NCI-H2029 (cell line): ENCODE measurements around the gene PDZRN3.
A peak's percentile ranks its signal among the peaks of the same experiment; 100 is the strongest.

Source experiments
- DNase-seq: peaks from one replicate; lab custom pipeline; 2025; lab: John Stamatoyannopoulos, UW

PDZRN3 gene

GRCh38 chr3:73520931-73521461 is 103.7 kb downstream of the PDZRN3 start:
- DNase-seq: no peak

DNA sequence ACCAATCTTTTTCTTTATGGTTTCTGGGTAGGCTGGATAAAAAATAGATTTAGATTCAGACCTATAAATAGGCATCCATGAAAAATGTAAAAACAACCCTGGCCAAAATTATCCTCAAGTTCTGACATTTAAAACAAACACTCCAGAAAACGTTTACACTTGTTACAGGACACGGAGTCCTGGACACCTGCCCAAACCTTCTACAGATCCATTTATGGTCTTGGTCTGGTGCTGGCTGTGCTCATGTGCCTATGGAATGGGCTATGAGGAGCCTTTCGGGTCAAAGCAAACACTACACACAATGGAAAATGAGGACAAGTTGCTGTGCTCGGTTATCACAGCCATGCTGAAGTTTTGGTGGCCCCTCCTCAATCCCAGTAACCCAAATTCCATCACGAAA is 108.1 kb downstream of the PDZRN3 start:
- peak; percentile 87 for DNase-seq

DNA sequence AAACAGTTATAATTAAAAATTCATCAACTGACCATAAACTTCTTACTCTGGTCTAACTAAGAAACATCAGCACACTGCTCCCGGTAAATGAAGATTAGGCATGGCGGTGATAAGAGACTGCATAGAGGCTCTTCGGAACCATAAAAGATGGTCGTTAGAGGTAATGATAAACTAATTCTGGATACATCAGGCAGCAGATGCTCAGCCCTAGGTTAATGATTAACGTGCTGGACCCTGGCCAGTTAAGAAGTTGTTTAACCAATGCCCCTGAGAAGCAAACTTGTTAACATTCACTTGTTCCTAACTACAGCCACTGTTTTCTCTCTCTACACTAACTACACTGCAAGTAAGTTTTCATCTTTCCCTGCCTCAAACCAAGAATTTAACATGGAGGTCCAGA is 111.5 kb downstream of the PDZRN3 start:
- no peak for DNase-seq

DNA sequence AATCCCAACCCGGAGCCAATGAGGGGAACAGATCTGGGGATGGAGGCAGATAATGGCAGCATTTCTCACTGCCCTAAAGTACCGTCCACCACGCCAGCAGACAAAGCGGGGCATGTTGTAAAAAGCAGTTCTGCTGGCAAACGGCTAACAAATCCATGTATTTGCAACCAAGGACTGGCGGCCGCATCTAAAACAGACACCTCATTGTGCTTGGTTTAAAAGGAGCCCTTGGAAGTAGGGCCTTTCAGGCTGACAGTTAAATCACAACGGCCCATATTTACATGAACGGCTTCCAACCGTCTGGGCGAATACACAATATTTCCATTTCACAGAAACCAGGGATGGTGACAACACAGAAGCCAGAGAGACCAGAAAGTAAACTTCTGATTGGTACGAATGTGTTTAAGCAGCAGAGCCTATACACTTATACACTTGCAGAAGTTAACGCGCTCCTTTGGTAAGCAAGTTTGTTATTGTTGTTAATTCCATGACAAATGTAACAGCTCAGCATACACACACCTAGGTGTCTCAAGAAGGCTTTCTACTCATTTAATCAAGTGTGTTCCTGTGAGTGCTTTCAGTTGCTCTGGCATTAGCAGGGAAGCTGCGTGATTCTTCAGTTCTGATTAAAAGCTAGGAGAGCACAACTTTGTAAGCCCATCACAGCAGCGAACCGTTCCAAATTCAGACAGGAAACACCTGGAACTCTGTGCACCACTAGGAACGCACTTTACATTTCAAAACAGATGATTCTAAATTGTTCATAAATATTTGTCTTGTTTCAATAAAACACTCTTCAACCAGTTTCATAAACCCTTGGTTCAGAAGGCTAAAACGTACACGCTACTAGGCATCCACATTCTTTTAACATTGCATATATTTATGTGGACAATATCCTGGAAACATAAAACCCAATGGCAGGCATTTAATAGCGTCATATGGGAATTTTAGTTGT is 112.9 kb downstream of the PDZRN3 start:
- no peak for DNase-seq

GRCh38 chr3:73510784-73511183 is 114.0 kb downstream of the PDZRN3 start:
- DNase-seq: no peak

GRCh38 chr3:73510334-73510733 is 114.4 kb downstream of the PDZRN3 start:
- no peak for DNase-seq

DNA sequence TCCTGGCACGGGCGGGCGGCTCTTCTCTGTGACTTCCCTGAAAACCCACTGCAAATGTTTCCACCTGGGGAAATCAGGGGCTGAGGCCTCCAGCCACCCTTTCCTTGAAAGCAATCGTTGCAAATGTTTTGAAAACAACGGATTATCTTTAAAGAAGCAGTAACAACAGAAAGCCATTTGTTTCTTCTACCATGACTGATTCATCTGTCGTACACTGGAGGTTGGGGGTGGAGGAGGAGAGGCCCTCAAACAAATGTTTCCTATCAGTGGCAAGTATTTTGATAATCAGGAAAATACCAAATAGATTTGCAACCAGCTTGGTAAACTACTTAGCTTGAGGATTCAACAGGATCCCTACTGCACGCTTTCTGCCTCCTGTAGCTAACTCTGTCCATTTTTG is 114.9 kb downstream of the PDZRN3 start:
- DNase-seq: no peak

DNA sequence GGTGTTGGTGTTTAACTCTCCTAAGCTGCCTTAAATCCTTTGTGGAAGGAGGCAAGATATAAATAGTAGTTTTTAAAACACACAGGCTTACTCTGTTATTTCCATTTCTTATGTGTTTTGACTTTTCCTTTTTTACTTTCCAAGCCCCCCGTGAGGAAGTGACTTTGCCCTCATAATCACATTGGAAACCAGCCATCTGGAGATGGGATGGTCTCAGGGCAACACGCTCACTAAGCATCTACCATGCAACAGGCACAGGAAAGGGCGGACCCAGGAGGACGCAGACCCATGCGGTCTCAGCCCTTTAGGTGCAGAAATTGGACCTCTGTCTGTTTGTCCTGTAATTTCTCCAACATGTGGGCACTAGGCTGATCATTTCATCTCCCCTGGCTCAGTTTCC is 115.7 kb downstream of the PDZRN3 start:
- DNase-seq: no peak

DNA sequence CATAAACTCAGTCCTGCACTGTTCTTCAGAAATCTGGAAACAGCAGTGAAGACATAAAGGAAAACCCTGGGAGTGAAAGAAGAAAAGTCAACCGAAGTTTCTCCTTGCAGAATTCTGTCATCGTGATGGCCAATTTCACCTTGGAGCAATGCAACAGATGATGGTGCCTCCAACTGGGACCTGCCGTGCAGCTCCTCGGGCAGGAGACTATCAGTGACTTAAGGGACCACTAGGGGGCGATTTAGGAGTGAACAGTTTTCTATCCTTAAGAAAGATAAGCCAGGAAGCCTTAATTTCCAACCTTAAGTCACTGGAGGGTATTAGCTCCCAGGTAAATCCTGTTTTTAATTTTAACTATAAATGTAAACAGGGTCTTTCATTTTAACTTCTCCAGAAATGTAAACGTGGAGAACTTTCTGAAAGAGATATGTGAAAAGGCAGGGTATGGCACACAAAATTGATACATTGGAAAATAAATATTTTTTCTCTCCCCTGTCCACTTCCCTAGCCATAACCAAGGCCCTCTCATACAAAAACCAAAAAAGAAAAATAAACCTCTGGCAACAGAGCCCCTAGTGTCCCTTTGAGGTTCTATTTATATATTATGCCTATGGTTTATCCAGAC is 116.3 kb downstream of the PDZRN3 start:
- DNase-seq: peak; percentile 31

DNA sequence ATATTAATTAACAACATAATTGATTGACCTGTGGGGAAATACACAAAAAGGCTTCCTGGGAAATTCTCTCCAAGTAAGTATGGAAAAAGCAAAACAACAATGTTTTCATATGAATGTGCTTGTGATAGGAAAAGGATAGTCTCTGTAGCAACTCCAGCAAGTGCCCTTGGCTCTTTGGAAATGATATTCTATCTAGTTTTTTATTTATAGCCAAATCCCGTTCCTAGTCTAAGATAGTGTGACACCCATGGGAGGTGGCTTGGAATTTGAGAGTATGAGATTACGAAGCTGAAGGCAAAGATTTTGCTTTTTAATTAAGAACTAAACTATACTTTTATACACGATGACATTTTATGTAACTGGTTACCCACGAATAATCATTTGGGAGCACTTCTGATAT is 119.9 kb downstream of the PDZRN3 start:
- no peak for DNase-seq

DNA sequence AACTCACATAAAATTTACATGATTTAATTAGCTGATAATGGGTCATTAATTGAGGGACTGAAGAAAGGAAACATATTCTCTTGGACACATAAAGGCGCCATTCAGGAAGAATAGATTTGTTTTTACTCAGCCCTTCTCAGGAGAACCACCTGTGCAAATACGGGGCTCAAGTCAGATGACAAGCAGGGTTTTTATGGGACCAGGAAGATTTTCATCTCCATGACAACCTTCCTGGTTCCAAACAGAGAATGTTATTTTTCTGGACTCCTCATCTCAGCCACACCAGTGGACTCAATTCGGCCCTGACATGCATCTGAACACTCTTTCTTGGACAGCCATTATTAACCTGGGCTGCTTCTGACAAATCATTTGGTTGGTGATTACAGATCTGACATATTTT is 120.5 kb downstream of the PDZRN3 start:
- DNase-seq: peak; percentile 42

GRCh38 chr3:73503781-73504180 is 121.0 kb downstream of the PDZRN3 start:
- DNase-seq: no peak

DNA sequence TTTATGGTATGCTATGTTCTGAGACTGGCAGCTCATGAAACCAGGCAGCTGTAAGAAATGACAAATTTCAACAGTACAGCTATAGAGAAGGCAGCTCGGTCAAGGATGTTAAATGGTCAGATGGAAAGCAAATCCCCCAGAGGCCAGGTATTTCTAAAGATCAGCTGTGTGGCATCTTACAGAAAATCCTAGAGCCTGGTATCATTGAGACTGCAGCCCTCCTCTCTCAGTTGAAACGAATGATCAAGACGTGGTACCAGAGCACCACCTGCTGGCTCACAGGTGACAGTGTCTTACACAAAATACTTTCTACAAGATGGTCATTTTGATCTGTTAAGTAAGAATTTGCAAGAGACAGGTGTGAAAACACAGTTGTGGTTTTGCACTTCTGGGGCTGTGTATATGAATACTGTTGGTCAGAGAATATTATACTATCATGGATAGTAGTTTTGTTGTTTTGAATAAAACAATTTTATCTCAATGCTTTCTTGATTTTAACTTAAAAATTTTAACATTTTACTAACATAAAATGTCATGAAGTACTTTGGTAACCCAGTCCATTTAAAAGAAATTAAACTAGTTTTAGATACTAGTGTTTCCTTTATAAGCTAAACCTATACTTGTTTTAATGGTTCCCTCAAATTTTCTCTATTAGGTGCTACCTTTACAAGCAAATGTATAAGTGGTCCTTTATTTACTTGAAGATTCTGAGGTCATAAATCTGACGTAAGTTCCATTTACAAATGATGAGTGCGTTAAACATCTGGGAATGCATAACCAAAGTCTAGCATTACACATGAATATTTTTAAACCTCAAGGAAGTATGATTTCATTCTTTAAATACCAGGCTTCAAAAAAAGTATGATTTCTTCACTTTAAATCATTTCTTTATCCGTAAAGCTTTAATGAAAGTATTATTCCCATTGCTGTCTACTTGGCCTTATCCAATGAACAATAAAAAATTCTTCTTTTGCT is 121.8 kb downstream of the PDZRN3 start:
- peak; percentile 29 for DNase-seq

DNA sequence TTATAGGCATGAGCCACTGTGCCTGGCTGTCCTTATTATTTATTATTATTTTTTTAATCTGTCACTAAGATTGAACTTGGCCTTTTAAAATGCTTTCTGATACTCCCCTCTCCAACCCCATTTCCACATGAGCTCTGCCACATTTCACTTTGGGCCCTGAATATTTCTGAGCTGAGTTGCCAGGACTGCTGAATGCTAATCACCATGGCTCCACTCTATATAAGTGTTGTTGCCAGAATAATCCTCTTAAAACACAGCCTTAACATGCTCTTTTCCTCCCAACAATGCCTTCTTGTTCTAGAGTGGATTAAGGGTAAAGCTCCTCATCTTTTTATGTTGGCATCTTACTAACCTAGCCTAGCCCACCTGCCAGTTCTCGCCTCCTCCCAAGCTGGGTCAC is 124.4 kb downstream of the PDZRN3 start:
- no peak for DNase-seq

DNA sequence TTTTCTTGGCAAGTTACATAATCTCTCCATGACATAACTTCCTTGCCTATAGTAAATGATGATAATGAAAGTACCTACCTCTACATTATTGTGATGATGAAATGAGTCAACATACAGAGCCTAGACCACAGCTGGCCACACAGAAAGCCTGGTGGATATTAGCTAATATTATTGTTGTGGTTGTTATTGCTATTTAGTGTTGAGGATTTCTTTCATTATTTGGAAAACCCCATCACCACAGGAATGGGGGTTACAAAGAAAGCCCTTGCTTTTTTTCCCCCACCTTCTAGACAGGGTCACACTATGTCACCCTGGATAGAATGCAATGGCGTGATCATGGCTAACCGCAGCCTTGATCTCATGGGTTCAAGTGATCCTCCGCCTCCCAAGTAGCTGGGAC is 125.0 kb downstream of the PDZRN3 start:
- DNase-seq: no peak

DNA sequence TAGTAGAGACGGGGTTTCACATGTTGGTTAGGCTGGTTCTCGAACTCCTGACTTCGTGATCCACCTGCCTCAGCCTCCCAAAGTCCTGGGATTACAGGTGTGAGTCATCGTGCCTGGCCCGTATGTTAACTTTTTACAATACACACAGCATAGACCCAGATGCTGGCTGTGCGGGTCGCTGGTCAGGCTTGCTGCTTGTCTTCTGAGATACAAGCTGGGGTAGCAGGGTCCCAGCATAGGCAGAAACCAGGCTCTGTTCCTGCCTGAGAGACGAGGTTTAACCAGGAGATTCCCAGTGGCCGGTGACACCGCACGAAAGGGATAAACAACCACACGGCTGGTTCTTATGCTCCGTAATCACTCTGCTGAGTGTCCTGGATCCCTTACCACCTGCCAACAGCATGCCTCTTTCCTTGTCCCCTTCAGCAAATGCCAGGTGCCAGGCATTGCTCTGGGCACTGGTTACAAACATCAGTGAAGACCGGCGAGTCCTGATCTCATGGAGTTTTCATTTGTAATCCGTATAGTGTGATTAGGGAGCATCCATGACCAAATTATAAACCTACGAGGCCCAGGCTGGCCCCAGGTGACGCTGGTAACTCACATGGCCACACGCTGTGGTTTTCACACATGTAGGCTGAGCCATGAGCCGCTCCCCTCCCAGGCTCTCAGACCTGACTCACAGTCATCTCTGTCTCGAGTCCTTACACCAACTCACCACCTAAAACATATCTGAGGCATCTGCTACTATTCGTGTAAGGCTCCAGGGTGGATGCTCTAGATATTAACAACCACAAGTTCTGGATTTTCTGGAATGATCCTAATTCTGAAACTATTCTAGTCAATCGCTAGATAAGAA is 125.7 kb downstream of the PDZRN3 start:
- no peak for DNase-seq

- DNase-seq: no peak
Measured at GRCh38 chr3:73497646-73498406, 126.9 kb downstream of the PDZRN3 start.

GRCh38 chr3:73493543-73494308 is 131.0 kb downstream of the PDZRN3 start:
- DNase-seq: no peak

DNA sequence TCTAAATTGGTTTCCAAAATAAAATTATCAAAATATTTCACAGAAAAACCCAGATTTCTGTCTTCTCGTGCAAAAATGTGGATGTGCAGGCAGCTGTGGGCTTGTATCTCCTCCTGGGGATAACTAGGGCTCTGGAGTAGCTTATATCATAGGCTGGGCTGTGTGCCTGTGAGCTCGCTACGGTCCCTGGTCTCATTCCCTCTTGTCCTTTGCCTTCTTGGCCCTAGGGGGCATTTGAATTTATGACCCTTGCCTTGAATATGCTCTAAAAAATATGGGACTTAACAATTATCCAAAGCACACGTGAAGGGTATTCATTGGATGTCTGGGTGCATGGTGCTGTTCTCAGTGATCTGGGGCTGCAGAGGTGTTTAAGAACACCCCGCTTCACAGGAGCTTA is 132.6 kb downstream of the PDZRN3 start:
- DNase-seq: no peak

DNA sequence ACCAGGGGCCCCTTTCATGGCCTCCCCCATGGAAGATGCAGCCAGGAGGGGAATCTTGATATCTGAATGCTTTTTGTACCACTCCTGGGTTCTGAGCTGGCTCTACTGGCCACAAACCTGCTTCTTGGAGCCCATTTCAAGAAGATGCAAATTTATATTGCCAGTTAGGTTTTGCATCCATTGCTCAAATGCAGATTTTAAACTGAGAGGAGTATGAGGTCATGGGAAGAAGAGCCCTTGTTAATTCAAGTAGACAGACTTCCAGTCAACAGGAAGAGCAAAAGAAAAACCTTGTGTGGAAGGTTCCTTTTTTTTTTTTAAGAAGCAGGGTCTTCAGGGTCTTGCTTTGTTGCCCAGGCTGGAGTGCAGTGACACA is 133.5 kb downstream of the PDZRN3 start:
- DNase-seq: no peak
